RKO (cell line): Measurements from ENCODE around the gene NCCRP1.

ENCODE experiments used
- DNase-seq: peaks from one replicate; pipeline ENCODE4 v3.0.0-alpha.2; 2016; ENCODE audit warnings: low spot score

NCCRP1 gene

DNA sequence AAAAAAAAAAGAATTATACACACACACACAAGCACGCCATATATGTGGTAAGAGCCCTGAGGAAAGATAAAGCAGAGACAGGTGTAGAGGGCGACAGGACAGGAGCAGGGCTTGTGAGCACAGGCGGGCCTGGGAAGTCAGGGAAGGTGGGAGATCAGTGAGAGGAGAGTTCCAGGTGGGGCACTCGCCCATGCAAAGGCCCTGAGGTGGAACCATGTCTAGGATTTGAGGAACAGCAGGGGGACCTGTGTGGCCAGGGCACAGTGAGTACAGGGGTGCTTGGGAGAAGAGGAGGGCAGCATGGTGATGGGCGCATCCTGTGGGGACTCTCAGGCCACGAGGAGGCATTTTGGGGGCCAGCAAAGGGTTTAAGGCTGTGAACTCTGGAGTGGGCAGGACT, 32.5 kb upstream of the NCCRP1 start:
- DNase-seq: no peak

DNA sequence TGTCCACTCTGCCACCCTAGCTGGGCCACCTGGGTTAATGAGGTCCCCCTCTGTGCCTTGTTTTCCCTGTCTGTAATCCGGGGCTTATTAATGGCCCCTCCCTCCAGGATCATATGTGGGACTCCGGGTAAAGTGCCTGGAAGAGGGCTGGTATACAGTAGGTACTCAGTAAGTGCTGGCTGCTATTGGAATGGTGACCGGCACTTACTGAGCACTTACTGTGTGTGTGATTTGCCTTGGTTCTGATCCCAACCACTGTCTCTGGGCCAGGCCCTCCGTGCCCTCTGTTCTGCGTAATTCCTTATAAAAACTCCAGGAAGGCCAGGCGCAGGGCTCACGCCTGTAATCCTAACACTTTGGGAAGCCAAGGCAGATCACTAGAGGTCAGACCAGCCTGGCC, 30.9 kb upstream of the NCCRP1 start:
- no peak for DNase-seq

DNA sequence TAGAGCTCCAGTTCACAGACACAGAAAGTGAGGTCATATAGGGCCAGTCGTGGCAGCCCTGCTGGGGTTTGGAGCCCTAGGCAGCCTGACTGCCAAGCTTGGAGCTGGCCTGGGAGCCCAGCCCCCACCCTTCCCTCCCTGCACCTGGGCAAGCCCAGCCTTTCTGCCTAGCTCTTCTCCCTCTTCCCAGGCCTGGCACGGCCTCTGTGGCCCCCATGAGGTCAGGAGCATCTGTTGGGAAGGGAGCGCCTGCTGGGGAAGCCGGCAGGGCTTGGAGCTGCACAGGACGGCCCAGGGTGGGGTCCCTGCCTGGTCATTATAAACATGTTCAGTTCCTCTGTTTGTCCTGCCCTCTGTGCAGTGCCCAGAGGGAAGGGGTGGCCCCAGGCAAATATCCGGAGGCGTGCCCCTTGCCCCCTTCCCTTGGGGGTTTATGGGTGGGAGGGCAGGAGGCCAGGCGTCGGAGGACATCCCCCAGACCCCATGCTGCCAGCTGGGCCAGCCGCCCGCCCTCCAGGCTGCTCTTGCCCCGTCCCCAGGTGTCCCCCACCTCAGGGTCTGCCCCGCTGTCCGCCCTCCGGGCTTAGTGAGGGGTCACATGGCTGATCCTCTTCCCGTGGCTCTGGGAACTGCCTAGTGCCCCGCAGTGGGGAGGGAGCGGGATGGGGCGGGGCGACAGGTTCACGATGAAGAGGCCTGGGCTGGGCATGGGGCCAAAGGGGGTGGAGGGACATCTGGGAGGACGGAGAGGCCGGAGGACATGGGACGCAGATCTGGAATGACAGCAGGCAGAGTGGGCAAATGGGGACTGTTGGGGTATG, 30.0 kb upstream of the NCCRP1 start:
- no peak for DNase-seq

DNA sequence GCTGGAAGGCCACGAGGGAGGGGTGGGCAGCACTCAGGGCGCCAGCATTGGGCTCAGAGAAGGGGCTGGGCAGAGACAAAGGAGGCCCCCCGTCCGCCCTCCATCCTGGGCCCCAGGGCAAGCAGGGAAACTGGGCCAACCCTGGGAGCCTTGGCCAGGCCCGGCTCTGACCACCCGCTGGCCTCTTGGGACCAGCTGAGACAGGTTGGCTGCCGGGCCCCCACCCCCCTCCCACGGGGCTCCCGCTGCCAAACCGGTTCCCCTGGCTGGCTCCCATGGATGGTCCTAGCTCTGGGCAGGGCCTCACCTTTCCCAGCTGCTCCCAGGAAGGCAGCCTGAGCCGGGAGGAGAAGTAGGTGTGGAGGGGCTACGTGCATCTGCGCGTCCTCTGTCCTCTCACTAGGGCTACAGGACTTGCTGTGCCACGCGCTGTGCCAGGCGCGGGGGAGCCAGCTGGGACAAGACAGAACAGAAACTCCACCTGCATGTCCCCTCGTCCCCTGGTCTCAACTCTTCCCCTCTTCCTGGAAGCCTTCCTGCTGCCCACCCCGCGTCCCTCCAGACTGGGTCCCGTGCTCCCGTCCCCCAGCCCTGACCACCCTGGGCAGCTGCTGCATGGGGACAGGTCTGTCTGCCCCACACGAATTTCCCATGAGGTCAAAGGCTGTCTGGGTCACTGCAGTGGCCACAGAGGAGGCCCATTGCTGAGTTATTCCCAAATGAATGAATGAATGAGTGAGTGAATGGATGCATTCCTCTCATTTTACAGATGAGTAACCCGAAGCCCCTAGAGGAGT, 29.1 kb upstream of the NCCRP1 start:
- DNase-seq: no peak

DNA sequence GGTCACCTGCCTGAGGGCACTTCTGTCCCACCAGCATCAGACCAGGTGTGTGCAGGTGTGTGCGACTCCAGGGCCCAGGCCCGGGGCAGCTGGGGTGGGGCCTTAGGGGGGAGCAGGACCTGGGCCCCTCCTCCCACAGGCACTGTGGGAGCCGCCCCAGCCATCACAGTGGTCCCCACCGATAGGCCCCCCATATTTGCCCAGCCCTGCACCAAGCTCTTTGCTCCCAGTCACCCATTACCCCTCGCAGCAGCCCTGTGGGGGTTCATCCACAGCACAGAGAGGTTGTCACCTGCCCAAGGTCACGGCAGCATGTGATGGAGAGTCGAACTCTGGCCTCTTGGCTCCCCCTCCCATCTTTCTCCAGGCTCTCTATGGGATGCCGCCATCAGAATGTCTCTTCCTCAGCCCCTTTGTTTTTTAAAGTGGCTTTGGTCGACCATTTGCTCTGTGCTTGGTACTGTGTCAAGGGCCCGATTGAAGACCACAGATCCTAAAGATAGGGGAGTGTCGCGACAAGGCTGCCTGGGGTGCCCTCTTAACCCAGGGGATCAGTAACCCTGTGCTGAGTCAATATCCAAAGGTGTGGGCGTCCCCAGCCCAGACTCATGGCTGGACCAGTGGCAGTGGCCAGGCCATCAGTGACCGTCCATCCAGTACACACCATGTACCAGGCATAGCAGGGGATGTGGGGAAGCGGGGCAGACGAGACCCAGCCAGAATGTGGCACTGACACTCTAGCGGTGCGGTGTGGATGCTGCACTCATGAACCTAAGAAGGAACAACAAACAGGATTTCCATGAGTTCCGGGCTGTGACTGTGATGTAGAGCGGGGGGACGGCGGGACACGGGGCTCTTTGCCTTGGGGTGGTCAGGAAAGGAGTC, 28.3 kb upstream of the NCCRP1 start:
- DNase-seq: no peak

DNA sequence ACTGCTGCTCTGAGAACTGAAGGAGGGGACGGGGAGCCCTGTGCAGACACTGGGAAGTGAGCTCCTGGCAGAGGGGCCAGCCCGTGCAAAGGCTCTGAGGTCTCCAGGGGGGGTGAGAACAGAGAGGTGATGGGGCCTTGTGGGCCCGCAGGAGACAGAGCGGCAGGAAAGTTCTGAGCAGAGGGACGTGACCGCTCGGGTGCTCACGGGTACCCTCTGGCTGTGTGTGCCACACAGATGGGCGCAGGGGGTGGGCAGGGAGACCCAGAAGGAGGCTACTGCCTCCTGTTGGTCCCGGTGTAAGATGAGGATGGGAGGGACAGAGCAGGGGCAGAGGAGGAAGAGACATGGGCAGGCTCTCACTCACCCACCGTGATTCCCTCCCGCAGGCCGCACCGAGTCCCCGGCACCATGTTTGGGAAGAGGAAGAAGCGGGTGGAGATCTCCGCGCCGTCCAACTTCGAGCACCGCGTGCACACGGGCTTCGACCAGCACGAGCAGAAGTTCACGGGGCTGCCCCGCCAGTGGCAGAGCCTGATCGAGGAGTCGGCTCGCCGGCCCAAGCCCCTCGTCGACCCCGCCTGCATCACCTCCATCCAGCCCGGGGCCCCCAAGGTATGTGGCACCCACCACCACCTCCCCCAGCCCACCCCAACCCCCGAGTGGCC, 27.5 kb upstream of the NCCRP1 start:
- no peak for DNase-seq

DNA sequence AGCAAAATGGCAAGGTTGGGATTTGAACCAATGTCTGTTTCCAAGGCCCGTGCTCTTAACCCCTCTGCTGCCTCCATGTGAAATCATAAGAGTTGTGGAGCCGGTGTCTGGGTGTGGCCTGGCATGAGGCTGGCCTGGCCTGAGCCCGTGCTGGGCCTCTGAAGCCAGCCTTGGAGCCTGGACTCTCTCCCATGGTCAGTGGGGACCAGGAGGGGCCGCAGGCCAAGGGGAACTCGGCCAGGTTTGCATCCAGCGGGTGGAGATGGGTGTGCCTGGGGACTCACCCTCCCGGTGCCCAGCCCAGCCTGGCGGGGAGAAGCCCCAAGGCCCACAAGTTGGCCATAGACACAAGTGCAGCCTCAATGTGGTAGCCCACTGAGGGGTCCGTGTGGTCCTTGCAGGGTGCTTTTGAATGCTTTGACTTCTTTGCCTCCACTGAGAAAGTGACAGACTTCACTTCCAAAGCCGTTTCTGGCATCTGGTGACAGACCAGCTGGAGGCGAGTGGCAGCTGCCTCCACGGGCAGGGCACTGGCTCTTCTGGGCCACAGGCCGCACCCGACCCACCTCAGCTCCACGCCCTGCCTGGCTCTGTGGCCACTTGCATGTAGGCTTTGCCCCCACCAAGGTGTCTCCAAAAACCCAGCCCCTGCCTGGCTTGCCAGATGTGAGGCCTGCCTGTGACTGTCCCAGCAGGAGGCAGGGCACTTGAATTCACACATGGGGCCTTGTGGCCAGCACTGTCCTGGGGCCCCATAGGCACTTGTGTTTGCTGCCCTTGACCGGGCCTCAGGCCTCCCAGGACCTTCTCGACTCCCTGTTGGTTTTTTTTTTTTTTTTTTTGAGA, 26.2 kb upstream of the NCCRP1 start:
- DNase-seq: no peak

DNA sequence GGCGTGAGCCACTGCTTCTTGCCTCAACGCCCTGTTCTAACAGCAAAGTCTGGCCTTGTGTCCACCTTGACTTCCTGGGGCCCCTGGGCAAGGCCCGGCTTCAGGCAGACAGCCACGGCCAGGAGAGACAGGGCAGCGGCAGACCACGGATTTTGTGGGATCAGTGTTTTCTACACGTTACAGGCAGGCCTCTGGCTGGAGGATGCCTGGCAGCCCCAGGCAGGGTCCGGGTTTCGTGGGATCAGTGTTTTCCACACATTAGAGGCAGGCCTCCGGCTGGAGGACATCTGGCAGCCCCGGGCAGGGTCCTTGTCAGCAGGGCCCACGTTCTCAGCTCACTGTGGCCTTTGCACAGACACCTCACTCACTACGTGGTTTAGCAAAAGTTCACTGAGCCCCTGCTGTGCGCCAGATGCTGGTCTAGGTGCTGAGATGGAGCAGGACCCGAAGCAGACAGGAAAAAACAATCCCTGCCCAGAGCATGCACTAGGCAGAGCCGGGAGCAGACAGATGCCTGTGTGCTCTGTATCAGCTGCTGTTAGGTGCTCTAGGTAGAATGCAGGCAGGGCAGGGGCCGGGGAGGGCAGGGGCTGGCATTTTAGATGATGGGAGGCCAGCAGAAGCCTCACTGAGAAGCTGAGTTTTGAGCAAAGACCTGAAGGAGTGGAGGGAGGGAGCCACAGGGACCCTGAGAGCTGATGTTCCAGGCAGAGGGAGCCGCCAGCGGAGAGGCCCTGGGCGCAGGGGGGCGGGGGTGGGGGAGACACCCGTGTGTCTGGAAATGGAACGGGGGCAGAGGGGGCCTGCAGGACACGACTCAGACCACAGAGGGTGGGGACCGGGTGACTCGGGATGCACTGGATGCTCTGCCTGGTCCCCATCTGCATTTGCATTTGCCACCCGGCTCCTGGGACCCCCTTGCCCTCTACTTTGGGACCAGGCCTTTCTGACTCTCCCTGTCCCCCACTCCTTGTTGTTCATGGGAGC, 25.0 kb upstream of the NCCRP1 start:
- no peak for DNase-seq

DNA sequence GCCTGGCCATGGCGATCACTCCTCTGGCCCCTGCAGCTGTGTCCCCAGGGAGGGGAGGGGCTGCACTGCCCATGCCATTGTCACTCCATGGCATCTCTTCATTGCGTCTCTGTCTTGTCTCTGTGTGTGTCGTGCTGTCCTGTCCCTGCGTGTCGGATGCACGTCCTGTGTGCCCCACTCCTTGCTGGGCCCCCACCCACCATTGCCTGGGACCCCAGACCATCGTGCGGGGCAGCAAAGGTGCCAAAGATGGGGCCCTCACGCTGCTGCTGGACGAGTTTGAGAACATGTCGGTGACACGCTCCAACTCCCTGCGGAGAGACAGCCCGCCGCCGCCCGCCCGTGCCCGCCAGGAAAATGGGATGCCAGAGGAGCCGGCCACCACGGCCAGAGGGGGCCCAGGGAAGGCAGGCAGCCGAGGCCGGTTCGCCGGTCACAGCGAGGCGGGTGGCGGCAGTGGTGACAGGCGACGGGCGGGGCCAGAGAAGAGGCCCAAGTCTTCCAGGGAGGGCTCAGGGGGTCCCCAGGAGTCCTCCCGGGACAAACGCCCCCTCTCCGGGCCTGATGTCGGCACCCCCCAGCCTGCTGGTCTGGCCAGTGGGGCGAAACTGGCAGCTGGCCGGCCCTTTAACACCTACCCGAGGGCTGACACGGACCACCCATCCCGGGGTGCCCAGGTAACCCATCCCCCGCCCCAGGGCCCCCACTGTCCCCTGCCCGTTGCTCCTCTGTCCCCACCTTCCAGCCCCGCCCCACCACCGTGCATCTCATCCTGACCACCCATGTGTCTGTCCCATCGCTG, 23.9 kb upstream of the NCCRP1 start:
- no peak for DNase-seq

DNA sequence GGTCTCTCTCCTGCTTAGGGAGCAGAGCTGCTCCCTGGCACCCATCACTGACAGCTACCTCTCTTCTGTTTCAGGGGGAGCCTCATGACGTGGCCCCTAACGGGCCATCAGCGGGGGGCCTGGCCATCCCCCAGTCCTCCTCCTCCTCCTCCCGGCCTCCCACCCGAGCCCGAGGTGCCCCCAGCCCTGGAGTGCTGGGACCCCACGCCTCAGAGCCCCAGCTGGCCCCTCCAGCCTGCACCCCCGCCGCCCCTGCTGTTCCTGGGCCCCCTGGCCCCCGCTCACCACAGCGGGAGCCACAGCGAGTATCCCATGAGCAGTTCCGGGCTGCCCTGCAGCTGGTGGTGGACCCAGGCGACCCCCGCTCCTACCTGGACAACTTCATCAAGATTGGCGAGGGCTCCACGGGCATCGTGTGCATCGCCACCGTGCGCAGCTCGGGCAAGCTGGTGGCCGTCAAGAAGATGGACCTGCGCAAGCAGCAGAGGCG, 23.2 kb upstream of the NCCRP1 start:
- no peak for DNase-seq

DNA sequence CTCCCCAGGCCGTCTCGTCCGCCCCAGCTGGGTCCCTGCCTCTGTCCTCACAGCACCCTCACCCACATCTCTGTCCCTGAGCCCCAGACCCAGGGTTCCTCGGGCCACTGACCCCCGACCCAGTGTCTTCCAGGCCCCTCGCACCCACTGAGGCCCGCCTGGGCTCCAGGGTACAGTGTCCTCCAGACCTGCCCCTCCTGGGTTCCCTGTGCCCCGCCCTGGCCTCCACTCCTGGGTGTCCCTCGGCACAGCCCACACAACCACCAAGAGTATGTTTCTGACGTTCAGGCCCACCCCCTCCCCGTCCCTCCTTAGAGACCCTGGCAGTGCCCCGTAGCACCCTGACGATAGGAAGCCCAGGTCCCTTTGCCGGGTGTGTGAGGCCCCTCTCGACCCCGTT, 22.6 kb upstream of the NCCRP1 start:
- DNase-seq: no peak

DNA sequence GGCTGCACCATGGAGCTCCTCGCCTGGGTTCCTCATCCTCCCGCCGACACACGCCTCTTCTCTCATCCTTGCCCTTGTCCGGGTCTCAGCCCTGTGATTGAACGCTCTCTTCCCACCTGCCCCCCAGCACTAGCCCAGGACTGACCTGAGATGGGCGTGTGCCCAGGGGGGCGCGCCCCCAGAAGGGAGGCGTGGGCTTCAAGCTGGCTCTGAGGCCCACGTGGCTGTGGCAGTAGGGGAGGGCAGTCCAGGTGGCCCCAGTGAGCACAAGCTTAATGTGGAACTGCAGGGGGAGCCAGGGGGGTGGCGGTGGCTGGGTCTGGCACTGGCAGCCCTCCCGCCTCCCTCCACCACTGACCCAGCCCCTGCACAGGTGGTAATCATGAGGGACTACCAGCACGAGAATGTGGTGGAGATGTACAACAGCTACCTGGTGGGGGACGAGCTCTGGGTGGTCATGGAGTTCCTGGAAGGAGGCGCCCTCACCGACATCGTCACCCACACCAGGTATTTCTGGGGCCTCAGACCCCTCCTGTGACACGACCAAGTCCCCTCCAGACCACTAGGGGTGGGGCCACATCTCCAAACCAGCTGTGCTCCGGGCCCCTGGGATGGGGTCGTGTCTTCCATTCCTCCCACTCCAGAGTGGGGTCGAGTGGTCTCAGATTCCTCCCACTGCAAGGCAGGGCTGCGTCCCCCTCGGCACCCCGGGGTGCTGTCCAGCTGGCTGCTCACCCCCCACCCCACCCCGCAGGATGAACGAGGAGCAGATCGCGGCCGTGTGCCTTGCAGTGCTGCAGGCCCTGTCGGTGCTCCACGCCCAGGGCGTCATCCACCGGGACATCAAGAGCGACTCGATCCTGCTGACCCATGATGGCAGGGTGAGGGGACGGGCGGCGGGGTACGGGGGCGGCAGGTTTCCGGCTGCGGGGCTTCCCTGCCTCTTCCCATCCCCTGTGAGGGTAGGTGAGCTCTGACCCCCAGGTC, 21.9 kb upstream of the NCCRP1 start:
- no peak for DNase-seq

DNA sequence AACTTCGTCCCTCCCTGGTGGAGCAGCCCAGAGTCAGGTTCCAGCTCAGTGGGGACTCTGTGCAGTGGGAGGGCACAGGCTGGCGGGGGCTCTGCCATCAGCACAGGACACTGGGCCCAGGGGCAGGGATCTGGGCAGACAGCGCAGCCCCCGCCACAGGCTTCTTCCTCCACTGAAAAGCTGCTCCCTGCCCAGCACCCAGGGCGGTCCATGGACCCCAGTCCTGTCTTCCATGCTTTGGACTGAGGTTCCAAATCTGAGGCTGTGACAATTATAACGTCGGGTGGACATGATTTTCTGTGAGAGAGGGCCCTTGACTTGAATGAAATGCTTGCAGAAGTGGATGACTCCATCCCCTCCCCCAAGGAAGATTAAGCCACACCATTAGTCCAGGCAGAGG, 21.2 kb upstream of the NCCRP1 start:
- DNase-seq: no peak

DNA sequence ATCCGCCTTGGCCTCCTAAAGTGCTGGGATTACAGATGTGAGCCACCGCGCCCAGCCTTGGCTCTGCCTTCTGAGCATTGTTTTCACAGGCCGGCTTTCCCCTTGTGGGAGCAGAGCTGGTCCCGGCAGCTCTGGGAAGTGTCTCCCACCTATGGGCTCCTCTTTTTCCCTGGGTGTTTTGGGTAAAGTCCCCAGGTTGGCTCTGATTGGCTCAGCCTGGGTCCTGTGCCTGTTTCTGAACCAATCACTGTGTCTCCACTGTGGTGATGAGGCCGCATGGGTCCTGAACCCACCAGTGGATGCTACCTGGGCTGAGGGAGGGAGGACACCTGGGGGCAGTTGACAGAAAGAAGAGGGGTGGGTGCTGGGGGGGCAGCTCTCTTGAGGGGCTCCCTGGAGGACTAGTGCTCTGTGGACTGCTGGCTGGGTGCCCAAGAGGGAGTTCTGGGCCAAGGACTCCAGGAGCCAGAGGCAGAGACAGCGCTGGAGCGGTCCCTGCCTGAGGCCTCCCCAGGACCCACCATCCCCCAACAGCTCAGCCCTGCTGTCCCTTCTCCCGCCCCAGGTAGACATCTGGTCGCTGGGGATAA, 19.6 kb upstream of the NCCRP1 start:
- no peak for DNase-seq

DNA sequence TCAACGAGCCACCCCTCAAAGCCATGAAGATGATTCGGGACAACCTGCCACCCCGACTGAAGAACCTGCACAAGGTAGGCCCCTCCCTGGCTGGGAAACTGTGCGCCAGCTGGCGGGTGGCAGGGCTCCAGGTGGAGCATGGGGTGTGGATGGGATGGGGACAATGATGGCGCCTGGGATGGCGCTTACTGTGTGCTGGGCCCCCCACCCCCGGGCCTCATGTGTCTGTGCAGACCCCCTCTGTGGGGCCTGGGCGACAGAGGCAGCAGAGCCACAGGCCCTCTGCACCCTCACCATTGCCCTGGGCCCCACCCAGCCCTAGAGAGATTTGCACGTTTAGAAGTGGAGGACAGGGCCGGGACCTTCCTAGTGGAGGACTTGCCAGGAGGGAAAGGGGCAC, 19.0 kb upstream of the NCCRP1 start:
- DNase-seq: no peak

DNA sequence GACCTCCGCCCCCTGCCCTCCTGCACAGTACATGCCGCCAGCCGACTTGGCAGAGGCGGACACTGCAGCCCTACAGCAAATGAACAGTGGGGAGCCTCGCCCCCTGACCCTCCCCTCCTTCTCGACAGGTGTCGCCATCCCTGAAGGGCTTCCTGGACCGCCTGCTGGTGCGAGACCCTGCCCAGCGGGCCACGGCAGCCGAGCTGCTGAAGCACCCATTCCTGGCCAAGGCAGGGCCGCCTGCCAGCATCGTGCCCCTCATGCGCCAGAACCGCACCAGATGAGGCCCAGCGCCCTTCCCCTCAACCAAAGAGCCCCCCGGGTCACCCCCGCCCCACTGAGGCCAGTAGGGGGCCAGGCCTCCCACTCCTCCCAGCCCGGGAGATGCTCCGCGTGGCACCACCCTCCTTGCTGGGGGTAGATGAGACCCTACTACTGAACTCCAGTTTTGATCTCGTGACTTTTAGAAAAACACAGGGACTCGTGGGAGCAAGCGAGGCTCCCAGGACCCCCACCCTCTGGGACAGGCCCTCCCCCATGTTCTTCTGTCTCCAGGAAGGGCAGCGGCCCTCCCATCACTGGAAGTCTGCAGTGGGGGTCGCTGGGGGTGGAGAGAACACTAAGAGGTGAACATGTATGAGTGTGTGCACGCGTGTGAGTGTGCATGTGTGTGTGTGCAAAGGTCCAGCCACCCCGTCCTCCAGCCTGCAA, 18.3 kb upstream of the NCCRP1 start:
- no peak for DNase-seq
